ENCODE measurements around the gene EIF1AY. TPM values are rescaled to one million over a fixed set of nuclear protein-coding genes. Genes with fewer than 3 reads are reported as not detected.
"Not testable (repeated sequence)": the region's sequence is repeated elsewhere in the genome, so short reads cannot be mapped to it uniquely, and the experiment has no call there.

Gene EIF1AY, protein sequence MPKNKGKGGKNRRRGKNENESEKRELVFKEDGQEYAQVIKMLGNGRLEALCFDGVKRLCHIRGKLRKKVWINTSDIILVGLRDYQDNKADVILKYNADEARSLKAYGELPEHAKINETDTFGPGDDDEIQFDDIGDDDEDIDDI
- total RNA-seq: not detected

GRCh38 chrY:20575531-20576121, at the start of gene EIF1AY:
Gene EIF1AY (plus strand): TSS chrY:20575776. CDS start chrY:20575872, 96 bp downstream.
- no peak for DNase-seq

- no peak for DNase-seq
Measured at GRCh38 chrY:20528435-20528834, 47.1 kb upstream of the EIF1AY start.

DNA sequence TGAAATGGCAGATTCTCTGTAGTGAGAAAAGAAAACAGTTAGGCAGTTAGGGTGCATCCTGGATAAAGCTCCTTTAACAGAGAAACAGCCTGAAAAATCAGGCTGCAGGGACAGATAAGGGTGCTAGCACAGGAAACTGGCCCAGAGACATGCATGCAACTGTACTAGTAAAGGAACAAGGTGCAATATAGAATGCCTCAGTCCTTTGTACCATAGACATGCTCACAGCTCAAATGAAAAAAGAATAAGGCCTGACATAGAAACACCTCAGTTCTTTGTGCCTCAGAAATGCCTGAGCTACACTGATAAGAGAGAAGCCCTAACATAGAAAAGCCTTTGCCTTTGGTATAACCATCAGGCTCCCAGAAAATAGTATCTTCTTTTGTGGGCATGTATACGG, 37.4 kb upstream of the EIF1AY start:
- DNase-seq: no peak

DNA sequence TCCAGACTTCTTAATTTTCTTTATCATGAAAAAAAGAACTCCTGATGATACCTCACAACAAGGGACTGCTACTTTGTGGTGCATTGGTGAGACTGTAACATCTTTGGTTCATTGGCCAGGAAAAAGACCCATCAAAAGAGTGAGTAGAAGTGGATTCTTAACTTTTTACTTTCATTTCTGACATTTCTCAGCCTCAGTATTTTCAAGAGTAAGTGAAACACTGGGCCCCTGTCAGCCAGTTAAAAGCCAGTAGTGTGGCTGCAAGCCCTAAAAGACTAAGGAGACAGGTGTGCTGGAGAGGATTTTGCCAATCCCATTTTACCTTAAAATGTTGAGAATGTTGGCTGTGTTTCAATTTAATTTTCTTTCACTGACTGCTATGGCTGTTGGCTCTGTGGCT, 36.6 kb upstream of the EIF1AY start:
- DNase-seq: no peak

- no peak for DNase-seq
Measured at GRCh38 chrY:20544451-20544960, 31.1 kb upstream of the EIF1AY start.

GRCh38 chrY:20546071-20546470, 29.5 kb upstream of the EIF1AY start:
- no peak for DNase-seq

DNA sequence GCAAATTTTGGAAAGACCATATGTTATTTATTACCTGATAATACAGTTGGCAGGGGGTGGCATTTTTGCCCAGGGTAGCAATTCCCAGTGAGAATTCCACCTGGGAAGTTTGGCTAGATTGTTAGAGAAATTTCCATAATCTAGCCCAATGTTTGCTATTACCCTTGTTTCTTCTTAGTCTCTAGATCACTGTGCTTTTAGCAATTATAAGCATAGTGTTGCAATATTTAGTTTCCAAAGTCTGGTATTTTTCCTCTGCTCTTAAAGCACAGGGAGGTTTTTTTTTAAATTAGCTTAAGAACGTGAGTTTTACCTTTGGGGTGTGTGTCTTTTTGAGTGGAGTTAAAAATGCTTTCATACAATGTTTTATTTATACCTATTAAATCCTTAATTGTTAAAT, 26.3 kb upstream of the EIF1AY start:
- no peak for DNase-seq

GRCh38 chrY:20551840-20552239, 23.7 kb upstream of the EIF1AY start:
- no peak for DNase-seq

GRCh38 chrY:20552764-20553323, 22.7 kb upstream of the EIF1AY start:
- DNase-seq: not testable (repeated sequence)

- DNase-seq: no peak
Measured at GRCh38 chrY:20555820-20556219, 19.8 kb upstream of the EIF1AY start.

DNA sequence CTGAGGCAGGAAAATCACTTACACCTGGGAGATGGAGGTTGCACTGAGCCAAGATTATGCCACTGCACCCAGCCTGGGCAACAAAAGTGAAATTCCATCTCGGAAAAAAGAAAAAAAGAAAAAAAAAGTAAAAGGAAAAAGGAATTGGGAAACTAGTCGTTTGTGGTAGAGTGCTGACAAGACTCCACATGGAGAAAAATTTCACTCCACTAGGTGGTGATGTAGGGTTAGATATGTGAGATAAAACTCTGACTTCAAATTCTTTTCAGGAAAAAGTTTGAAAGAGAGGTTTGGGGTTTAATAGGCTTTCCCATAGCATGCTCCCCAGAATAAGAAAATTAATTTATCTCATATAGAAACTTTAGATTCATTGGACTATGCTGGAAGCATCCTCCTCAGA, 16.9 kb upstream of the EIF1AY start:
- no peak for DNase-seq

DNA sequence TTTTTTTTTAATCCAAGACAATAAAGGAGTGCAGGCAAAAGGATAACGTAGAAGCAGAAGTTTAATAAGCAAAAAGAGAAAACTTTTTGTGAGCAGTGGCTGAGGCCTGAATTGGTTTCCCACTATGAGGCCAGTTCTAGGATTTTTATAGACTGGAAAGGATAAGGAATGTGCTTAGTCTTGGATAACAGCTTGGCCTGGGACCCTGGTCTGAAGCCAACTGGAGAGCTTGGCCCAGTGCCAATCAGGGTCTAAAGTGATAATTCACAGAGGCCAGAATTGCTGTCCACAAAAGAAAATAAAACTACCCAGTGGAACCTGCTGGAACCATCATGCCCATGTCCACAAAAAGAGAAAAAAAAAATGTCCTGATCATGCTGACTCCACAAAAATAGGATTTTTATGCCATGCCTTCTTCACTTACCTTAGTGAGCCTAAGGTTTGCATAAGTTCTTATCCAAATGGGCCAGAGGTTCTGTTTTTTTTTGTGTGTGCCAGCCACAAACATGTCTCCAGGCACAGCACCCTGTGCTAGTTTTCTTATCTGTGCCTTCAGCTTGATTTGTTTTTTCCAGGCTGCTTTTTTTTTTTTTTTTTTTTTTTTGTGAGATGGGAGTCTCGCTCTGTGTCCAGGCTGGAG, 15.6 kb upstream of the EIF1AY start:
- DNase-seq: no peak

- no peak for DNase-seq
Measured at GRCh38 chrY:20571306-20571705, 4.3 kb upstream of the EIF1AY start.

- DNase-seq: no peak
Measured at GRCh38 chrY:20576506-20576905, 930 bp downstream of the EIF1AY start.

GRCh38 chrY:20578206-20578605, 2.6 kb downstream of the EIF1AY start:
- no peak for DNase-seq

DNA sequence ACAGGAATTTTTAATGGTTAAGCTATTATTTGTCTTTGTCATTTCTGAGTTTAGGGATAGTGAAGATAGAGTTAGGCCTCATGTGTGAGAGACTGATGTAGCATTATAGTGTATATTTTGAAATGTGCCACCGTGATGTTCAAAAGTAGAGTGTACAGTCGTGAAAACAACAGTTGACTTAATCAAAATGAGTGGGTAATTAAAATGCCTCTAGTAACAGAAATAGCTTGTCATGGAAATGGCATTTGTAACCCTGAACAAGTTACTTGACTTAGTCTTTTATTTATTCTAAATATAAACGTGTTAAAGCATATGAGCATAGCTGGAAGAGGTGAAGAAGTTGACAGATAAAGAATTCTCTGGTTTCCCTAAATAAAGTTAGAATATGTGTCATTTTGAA, 6.1 kb downstream of the EIF1AY start:
- DNase-seq: no peak

DNA sequence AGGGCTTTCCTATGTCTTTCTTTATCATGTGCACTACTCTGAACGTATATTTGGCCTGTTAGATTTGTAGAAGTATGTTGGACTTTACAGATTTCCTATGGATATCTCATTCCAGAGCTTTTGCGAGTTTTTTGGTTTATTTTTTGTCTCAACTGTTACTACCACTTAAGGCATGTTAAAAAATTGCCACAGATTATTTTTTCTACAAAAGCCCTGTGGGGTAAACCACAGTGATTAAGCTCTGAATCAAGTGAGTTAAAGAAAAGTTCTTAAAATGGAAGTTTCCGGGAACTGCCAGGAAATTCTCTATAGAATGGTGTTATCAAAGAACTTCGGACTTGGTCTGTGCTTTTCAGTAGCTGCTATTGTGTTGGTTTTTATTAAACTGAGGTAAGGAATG, 10.6 kb downstream of the EIF1AY start:
- DNase-seq: no peak

Small RNA genes lying within 50 kb of the gene (small RNA-seq; reads per million reads assigned to genes)
- gene KDM5DP1 (ENCODE audit: low replicate concordance): not detected

Other genes starting within 250 kb of the EIF1AY start
- gene RPS4Y2, start 180.3 kb downstream of the EIF1AY start, total RNA-seq: not detected